Measurements from ENCODE around the gene SYDE2.

SYDE2 gene

DNA sequence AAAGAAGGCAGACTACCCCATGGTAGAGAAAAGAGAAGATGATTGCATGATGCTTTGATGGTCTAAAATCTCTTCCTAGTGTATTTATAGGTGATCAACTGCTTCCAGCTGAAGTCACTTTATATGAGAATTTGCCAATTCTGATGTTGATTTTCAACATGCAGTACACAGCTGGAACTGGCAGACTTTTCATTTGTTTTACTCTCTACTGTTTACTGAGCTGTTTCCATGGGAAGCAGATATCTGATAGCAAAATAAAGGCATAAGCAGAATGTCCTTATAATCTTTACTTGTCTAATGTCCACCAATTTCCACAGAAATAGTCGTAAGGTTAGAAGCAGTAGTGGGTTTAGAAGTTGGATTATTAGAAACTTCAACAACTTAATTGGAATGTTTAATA lies 74.9 kb downstream of the SYDE2 start:
- H3K36me3 ChIP-seq, result no peaks in the 10 kb centered on the region
- TF ChIP-seq CTCF (IDR thresholded peaks at IDR 0.05; ENCODE audit: low read depth, low read length), result no peak
- H3K4me3 ChIP-seq (ENCODE audit: low read depth, low read length), result no peak overlapping the region
- DNase-seq, result no peak
- H3K4me1 ChIP-seq, result no peaks in the 10 kb centered on the region
- no peaks in the 10 kb centered on the region for H3K9me3 ChIP-seq
- no peaks in the 10 kb centered on the region; the same call in 1 of the 2 replicates for H3K27me3 ChIP-seq

DNA sequence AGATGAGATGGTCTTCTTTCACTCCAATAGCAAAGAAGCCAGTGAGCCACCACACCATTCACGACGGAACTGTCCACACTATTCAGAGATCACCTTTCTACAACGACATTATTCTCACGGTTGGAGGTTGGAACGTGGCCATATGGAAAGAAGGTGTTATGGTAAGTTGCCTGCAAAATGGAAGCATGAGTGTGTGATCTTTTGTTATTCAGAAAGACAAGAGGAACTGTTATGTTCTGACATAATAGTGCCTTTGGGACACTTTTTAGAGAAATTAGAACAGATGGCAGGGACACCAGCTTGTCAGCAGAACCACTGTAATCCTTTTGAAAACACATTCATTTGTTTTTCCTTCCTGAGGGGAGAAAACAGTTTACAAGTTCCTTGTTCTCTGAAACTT lies 76.7 kb downstream of the SYDE2 start:
- no peaks in the 10 kb centered on the region for H3K36me3 ChIP-seq

DNA sequence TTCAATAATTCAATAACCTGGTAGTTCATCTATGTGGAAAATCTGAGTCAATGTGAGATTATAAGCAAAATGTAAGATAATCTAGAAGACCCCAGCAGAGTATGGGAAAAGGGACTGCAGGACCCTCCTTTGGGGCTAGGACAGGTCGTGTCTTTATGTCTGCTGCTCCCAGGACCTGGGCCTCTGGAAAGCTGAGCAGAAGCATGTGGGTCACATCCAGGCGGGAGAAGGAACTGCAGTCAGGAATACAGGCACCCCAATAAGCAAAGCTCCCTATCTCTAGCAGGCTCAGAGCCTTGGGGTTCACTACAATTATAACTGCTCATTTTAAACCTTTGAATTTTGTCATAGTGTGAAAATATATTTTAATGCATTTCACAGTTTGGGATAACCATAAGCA lies 78.6 kb downstream of the SYDE2 start:
- DNase-seq, result no peak
- H3K4me3 ChIP-seq (ENCODE audit: low read depth, low read length), result no peak overlapping the region
- H3K27me3 ChIP-seq, result peaks cover 2% of the 10 kb centered on the region; the same call in 1 of the 2 replicates
- H3K9me3 ChIP-seq, result no peaks in the 10 kb centered on the region
- no peak for TF ChIP-seq CTCF (IDR thresholded peaks at IDR 0.05; ENCODE audit: low read depth, low read length)
- H3K36me3 ChIP-seq, result no peaks in the 10 kb centered on the region
- no peaks in the 10 kb centered on the region for H3K4me1 ChIP-seq

More for the DNA sequence above, 76.7 kb downstream of the SYDE2 start:
- H3K9me3 ChIP-seq, result no peaks in the 10 kb centered on the region
- peaks cover 2% of the 10 kb centered on the region; the same call in 1 of the 2 replicates for H3K27me3 ChIP-seq
- no peak overlapping the region for H3K4me3 ChIP-seq (ENCODE audit: low read depth, low read length)
- no peak for TF ChIP-seq CTCF (IDR thresholded peaks at IDR 0.05; ENCODE audit: low read depth, low read length)
- H3K4me1 ChIP-seq, result no peaks in the 10 kb centered on the region
- no peak for DNase-seq

DNA sequence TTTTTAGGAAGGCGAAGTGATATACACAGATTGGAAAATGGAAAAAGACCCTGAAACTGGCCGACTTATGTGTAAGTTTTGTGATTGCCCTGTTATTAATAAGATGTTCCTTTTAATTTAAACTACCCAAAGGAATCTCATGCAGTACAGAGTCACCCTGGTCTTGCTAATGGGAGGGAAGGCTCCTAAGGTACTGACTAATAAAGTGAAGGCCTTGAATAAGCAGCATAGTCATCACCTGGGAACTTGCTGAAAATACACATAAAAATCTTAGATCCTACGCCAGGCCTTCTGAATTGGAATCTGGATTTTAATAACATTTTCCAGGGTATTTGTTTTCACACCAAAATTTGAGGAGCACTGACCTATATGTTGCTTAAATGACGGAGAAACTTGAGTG lies 79.1 kb downstream of the SYDE2 start:
- no peaks in the 10 kb centered on the region for H3K36me3 ChIP-seq
- H3K27me3 ChIP-seq, result peaks cover 2% of the 10 kb centered on the region; the same call in 1 of the 2 replicates
- no peak overlapping the region for H3K4me3 ChIP-seq (ENCODE audit: low read depth, low read length)
- no peaks in the 10 kb centered on the region for H3K9me3 ChIP-seq
- TF ChIP-seq CTCF (IDR thresholded peaks at IDR 0.05; ENCODE audit: low read depth, low read length), result no peak
- no peaks in the 10 kb centered on the region for H3K4me1 ChIP-seq
- no peak for DNase-seq

- no peak overlapping the region for H3K4me3 ChIP-seq (ENCODE audit: low read depth, low read length)
- no peak for TF ChIP-seq CTCF (IDR thresholded peaks at IDR 0.05; ENCODE audit: low read depth, low read length)
- no peaks in the 10 kb centered on the region for H3K36me3 ChIP-seq
- no peaks in the 10 kb centered on the region for H3K9me3 ChIP-seq
- H3K4me1 ChIP-seq, result no peaks in the 10 kb centered on the region
- H3K27me3 ChIP-seq, result peaks cover 2% of the 10 kb centered on the region; the same call in 1 of the 2 replicates
- no peak for DNase-seq
Measured at GRCh38 chr1:85118751-85119150, 82.1 kb downstream of the SYDE2 start.

GRCh38 chr1:85116856-85117255 lies 84.0 kb downstream of the SYDE2 start:
- TF ChIP-seq CTCF (IDR thresholded peaks at IDR 0.05; ENCODE audit: low read depth, low read length), result no peak
- no peak for DNase-seq
- Histone ChIP-seq H3K36me3 (no peaks in the 10 kb centered on the region), H3K4me1 (no peaks in the 10 kb centered on the region), H3K9me3 (no peaks in the 10 kb centered on the region), H3K4me3 (ENCODE audit: low read depth, low read length) (no peak overlapping the region), H3K27me3 (peaks cover 2% of the 10 kb centered on the region; the same call in 1 of the 2 replicates)
